Cardiac fibroblast (primary cell): ENCODE results near the gene ST14.

Source experiments
- DNase-seq, 2 donors: peaks; one replicate each; pipeline versions ENCODE4 v3.0.0 to v3.0.0-alpha.2; 2010; ENCODE audit warnings: low read depth in 2 of 2
- H3K4me3 ChIP-seq, 2 donors: replicated peaks in 1 of 2; 1 replicate in 1 of 2; 2 replicates in 1 of 2; pipeline ENCODE4 v1.5.1; 2011; ENCODE audit warnings: low read depth in 2 of 2, low read length in 2 of 2, mild to moderate bottlenecking in 2 of 2, moderate library complexity in 1 of 2
- CTCF ChIP-seq: IDR thresholded peaks from one replicate; pipeline ENCODE4 v1.5.1; 2011; ENCODE audit warnings: low read depth, mild to moderate bottlenecking, low read length, inconsistent platforms

Gene ST14

GRCh38 chr11:130198964-130199363 lies 39.4 kb downstream of the ST14 start:
- no peak for TF ChIP-seq CTCF
- DNase-seq = no peak
- no peak overlapping the region for H3K4me3 ChIP-seq

- DNase-seq = no peak
- H3K4me3 ChIP-seq = no peak overlapping the region
- no peak for TF ChIP-seq CTCF
These were observed 40.2 kb downstream of the ST14 start for GRCh38 chr11:130199792-130200191.

- TF ChIP-seq CTCF = no peak
- no peak overlapping the region for H3K4me3 ChIP-seq
- no peak for DNase-seq
These were observed 41.4 kb downstream of the ST14 start for GRCh38 chr11:130201026-130201425.

GRCh38 chr11:130202009-130202817 lies 42.6 kb downstream of the ST14 start:
- DNase-seq = no peak
- no peak overlapping the region for H3K4me3 ChIP-seq
- no peak for TF ChIP-seq CTCF

- no peak for DNase-seq
- TF ChIP-seq CTCF = no peak
These were observed 43.5 kb downstream of the ST14 start for GRCh38 chr11:130202818-130203689.

GRCh38 chr11:130203766-130204702 lies 44.5 kb downstream of the ST14 start:
- no peak for DNase-seq
- no peak overlapping the region for H3K4me3 ChIP-seq
- TF ChIP-seq CTCF = no peak

More at GRCh38 chr11:130202818-130203689, 43.5 kb downstream of the ST14 start:
- H3K4me3 ChIP-seq = no peak overlapping the region
